ENCODE results near the gene AKR1E2.

AKR1E2 gene

GRCh38 chr10:4825868-4826791, at the start of gene AKR1E2:
Gene AKR1E2, plus strand, starts transcription at chr10:4826207. Its CDS starts 118 bp downstream, at chr10:4826325.
- DNase-seq (ENCODE audit: low spot score) = peak; percentile 88

DNA sequence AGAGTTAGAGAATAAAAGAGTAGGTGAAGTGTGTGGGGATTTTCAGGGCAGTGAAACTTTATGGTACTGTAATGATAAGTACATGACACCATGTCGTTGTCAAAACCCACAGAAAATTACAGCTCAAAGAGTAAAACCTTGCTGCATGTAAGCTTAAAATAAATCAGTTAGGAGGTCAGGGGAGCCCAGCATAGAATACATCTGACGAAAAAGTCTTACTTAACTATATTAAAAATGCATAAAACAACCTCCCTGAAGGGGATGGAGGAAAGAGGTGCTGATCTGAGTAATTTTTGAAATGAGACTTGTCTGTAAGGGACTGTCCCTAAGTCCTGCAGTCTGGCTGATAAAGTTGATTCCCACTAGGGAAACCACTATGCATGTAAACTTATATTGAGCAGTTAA, 49.8 kb upstream of the AKR1E2 start:
- DNase-seq (ENCODE audit: low spot score) = no peak

DNA sequence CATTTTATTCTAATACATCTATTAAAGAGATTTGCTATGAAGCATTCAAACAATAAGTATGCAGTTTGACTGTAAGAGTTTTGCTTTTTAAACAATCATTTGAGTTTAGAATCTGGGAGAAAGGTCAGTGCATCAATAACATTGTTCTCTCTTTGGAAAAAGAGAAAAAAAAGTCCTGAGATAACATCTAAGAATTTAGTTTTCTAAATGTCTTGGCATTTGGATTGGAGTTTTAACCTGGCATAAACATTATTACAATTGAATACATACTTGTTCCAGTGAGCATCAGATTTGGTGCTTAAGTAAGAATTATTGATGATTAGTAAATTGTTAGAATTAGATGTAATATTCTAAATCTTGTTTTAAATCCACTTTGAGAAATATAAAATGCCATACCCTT, 47.2 kb upstream of the AKR1E2 start:
- no peak for DNase-seq (ENCODE audit: low spot score)

DNA sequence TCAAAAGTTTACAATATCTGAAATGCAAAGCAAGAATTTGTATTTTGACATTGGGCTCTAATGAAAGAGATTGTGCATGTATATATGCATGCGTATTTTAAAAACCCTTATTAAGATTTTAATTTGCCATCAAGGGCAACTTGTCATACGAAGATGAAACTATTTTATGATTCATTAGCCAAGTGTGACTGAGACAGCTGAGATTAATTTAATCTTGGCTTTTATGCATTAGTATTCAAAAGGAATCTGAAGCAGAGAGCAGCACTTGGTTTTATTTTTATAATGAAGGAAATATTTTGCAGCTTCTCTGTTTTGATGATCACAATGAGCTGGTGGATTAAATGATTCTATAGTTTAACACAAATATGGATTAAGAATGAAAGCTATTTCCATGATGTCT, 45.9 kb upstream of the AKR1E2 start:
- DNase-seq (ENCODE audit: low spot score) = no peak

GRCh38 chr10:4780782-4781181, 45.2 kb upstream of the AKR1E2 start:
- DNase-seq (ENCODE audit: low spot score) = no peak

DNA sequence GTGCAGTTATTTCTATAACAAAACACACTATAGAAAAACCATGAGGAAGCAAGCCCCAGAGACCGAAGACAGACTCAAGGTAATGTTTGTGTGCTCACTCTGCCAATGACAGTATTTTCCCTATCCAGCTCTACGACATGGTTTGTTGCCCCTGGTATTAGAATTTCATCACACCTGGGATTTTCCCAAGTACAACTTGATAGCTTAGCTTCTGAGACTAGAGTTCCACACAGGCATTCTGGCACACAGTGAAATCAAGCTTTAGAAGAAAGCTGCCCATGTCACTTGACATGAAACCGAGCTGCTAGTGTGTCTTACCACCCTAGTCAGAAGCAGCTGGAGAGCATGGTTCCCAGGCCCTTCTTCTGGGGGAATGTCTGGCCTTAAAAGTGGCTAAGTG, 44.1 kb upstream of the AKR1E2 start:
- no peak for DNase-seq (ENCODE audit: low spot score)

DNA sequence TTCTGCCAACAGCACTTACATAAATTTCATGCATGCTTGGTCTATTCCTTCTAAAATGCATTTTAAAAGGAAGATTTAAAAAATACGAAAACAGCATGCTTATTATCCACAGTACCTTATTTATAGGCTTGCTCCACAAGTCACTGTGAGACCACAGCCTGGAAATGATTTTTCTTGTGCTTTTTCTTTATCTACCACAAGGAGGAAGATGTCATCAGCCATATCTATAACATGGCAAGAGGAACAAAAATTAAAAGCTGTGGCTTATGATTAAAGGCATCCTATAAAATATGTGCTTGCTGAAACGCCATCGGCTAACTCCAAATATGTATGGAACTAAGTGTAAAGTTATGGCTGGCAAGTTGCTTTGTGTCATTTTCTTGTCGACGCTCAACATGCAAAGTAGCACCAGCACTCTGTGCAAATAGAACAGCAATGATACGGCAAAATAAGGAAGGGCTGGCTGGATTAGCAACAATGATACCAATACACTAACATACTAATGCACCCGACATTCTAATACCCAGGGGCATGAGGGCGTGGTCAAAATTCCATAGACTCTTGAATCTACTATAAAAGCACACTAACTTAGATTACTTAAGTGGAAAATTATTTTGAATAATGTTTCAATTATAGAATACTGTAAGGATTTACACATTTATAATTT, 41.2 kb upstream of the AKR1E2 start:
- no peak for DNase-seq (ENCODE audit: low spot score)

- DNase-seq (ENCODE audit: low spot score) = no peak
Measured at GRCh38 chr10:4786043-4786839, 39.8 kb upstream of the AKR1E2 start.

DNA sequence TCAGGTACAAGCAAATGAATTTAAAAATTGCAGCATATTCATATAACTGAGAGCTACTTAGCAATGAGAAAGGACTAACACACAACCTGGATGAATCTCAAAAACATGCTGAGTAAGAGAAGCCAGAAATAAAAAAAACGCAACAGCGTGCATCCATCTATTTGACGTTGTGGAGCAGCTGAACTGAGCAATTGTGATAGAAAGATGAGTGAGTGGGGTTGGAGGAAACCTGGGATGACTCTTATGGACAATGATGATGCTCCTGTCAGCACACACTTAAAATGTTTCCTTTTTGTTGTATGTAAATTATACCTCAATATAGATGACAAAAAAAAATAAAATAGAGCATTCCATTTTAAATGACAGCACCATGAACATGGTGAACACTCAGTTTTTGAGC, 36.0 kb upstream of the AKR1E2 start:
- DNase-seq (ENCODE audit: low spot score) = no peak

DNA sequence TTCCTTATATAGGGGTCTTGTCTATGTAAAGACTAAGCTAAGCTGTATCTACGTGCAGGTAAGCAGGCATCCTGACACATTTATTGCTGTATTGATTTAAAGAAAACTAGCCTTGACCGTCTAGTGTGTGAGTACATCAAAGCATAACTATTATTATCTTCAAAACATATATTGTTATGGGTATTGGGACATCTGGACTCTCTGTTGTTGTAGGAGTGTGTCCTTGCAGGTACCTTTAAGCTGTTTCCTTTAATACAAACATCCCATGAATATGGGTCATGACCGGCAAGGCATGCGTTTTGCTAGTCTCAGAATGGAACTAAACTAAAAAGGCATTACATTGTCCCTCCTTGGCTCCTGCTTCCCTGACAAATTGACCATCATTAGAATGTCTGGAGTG, 35.1 kb upstream of the AKR1E2 start:
- DNase-seq (ENCODE audit: low spot score) = no peak

DNA sequence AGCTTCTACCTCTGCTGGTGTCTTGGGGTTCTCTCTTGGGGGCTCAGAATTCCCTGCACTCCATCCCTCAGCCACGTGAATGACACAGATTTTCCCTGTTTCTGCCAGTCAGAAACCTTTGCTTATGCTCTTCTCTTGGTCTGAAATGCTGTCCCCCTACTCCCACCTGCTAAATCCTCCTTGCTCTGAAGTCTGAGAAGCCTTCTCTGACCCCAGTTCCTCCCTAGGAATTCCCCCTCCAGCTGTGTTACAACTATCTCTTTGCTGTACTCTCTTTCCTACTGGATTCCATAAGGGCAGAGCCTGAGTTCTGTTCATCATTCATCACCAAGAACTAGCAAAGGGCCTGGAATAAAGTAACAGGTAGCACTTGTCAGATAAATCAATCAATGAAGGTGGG, 33.6 kb upstream of the AKR1E2 start:
- no peak for DNase-seq (ENCODE audit: low spot score)

- no peak for DNase-seq (ENCODE audit: low spot score)
Measured at GRCh38 chr10:4801405-4801804, 24.6 kb upstream of the AKR1E2 start.

- no peak for DNase-seq (ENCODE audit: low spot score)
Measured at GRCh38 chr10:4802711-4803487, 23.1 kb upstream of the AKR1E2 start.

DNA sequence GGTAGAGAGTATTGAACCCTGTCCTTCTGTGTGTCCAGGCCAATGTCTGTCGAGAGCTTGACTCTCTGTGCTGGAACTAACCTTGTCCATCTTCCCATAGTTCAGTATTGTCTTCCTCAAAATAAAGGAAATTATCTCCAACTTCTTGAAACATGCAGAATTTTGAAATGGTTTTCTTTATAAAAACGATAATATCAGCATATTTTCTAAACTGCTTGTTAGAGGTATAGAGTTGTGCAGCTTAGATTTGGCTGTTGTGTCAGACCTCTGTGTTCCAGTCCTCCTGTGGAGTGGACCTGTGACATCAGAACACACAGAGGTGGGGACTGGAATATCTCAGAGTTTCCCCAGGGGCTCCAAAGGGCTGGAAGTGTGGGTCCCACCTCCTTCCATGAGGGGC, 22.2 kb upstream of the AKR1E2 start:
- DNase-seq (ENCODE audit: low spot score) = no peak

DNA sequence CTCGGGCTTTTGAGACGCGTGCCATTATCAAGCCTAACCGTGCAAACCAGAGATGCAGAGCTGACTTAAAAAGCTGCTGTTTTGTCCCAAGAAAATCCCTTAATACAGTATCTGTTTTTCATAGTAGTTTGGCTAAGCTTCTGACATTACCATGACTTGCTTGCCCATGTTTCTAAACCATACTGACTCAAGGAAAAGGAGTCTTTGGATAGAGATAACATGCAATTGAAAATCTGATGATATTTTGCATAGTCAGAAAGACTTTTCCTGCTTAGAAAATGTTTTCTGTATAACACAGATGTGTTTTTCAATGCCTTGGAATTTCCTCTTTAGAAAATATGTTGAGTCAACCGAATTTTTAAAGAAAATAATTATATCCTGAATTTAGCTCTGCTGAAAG, 21.5 kb upstream of the AKR1E2 start:
- no peak for DNase-seq (ENCODE audit: low spot score)

DNA sequence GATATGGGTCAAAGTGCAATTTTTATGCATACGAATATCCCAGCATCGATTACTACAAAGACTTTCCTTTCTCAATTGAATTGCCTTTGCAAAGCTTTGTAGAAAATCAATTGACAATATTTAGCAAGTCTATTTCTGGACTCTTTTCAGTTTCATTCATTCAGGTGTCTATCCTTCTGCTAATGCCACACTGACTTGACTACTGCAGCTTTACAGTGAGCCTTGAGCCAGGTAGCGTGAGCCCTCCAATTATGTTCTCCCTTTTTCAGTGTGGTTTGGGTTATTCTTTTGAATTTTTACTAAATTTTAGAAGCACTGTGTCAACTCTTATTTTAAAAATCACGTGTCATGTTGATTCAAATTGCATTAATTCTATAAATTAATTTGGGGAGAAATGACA, 19.5 kb upstream of the AKR1E2 start:
- DNase-seq (ENCODE audit: low spot score) = no peak

DNA sequence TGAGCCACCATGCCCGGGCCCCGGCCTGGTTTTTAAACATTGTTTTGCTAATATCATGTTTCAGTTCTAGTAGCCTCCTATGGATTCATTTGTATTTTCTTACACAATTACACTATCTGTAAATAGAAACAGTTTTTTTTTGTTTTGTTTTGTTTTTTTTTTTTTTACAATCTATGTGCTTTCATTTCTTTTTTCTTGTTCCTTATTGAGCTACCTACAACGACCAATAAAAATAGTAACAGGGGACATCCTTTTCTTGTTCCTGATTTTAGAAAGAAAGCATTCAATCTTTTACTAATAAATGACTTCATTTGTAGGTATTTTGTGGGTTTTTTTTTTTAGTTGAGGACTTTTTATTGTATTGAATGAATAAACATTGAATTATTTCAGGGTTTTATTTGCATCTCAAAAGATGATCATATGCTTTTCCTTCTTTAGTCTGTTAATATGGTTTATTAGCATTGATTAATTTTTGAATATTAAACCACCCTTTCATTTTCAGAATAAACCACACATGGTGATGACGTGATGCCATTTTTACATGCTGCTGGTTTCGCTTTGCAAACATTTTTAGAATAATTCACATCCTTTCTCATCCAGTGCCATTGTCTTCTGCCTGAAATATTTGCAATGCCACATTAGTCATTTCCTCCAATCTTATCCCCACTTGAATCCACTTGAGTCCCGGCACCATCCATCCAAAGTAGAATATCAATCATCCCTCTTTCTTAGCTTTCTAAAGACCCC, 18.1 kb upstream of the AKR1E2 start:
- DNase-seq (ENCODE audit: low spot score) = no peak

DNA sequence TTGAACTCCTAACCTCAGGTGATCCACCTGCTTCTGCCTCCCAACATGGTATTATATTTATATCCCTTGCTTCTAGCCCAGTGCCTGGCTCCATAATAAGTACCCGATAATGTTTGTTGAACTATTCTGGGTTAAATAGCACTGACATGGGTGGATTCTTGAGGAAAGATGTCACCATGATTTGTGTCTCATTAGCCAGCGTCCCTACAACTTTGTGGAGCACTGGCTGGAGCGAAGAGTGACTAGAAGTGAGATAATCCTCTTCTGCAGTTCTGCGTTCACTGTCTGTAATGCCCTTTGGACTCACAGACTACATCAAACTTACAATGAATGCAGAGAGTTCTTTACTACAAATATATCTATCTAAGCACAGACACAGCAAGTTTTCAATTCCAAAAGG, 16.9 kb upstream of the AKR1E2 start:
- no peak for DNase-seq (ENCODE audit: low spot score)

GRCh38 chr10:4810092-4810491, 15.9 kb upstream of the AKR1E2 start:
- DNase-seq (ENCODE audit: low spot score) = no peak

DNA sequence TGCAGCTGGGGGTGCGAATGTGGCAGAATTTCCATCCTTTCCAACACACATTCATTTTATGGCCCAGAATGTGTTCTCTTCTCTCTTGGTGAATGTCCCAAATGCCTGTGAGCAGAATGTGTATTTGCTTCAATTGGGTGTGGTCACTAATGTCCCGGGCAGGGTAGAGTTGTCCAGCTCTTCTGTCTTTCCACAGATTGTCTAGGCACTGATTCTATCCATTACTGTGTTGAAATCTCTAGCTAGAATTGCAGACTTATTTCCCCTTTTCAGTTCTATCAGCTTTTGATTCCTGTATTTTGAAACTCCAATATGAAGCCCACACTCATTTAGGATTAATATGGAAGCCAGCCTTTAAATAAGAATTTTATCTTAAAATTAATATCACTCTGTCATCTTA, 14.0 kb upstream of the AKR1E2 start:
- no peak for DNase-seq (ENCODE audit: low spot score)

DNA sequence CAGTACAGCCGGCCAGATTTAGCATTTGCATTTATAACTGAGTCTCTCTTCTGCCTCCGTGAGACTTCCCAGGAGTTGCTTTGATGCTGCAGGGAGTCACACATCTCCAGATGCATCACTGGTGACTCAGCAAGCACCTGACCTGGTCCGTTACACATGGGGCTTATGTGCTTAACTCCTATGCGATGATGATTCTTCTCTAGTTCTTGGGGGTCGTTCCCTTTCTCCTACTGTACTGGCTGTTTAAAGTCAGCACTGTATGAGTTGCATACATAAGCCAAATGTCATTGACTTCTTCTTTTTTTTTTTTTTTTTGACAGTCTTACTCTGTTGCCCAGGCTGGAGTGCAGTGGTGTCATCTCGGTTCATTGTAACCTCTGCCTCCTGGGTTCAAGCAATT, 13.0 kb upstream of the AKR1E2 start:
- no peak for DNase-seq (ENCODE audit: low spot score)
